GM19193 (cell line): ENCODE measurements around the gene BEAN1.

Experiments
- POLR2A ChIP-seq: IDR thresholded peaks from 4 replicates; pipeline ENCODE4 v1.6.1; 2011; ENCODE audit not compliant: insufficient read depth, insufficient read length; ENCODE audit errors: extremely low read depth

BEAN1 gene

DNA sequence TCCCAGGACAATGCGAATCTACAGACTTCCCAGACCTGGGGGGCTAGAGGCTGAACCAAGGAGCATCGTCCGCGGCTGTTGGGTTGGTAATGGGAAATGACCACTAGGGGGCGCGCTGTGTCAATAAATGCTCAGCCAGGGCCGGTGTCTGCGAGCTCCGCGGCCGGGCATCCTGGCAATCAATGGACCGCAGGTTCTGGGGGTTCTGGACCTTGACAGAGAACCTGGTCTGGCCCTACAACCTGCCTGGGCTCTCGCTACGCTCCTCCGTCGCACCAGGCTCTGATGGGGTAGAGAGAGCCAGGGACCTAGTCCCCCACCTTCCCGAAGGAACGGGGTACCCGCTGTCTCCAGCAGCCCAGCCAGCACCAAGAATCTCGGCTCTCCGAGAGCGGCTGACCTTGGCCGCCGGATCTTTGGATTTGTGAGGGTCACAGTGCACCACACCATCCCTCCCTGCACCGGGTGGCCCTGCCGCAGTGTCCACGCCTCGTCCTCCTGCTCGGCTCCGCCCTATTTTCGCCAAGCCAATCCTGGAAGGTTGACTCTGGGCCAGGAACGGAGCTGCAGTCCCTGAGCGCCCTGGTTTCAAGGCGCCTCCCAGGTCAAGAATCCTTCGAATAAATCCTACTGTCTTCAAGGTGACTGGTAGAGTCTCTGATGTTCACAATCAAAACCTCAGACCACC is 20.4 kb upstream of the BEAN1 start:
- TF ChIP-seq POLR2A, result no peak

DNA sequence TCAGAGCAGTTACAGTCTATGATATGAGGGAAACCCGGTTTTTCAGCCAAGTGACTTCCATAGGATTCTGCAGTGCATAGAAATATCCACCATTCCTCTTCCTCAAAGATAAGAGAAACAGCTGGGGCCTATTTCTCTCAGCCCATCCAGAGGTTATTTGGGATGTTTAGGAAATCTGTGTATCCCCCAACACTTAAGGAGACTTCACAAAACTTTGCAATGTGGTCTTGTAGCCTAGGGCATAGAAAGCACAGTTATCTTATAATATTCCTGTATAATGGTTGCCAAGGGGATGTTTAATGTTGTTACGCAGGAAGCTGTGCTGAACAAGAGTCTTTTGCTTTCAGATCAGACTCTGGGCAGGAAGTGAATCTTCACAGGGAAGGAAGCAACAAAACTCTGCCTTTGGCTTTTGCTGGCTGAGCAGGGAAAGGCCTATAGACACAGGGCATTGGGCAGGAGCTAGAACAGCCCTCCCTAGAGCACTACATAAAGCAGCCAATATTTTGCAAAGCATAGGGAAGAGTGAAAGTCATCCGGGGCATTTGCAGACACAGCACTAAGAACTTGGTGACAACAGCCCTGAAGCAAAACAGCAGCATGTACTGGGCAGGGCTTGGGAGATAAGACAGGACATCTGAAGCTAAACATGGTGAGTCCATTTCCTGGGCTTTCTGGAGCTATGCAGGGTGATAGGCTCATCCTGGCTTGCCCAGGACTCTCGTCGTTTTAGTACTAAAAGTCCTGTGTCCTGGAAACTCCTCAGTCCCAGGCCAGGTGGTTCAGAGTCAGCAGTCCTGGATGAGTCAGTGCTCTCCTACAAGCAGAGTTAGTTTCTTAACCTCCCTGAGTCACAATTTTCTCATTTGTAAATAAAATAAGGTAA is 18.7 kb upstream of the BEAN1 start:
- TF ChIP-seq POLR2A, result no peak

DNA sequence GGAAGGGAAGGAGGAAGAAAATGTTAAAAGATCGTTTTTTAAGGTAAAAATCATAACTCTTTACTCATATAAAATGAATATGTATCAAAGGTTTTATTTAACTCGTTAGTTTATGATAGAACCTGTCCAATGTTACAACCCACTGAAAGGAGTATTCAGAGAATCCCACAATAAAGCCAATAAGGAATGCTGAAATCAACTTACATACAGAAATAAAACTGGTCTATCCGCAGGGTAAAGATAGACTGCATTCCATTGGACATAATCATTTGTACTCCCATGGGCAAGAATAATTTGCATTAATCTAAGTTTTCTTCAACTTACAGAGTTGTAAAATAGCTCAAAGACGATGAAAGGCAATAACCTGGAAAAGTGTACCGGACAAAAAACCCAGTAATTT is 17.9 kb upstream of the BEAN1 start:
- no peak for TF ChIP-seq POLR2A

DNA sequence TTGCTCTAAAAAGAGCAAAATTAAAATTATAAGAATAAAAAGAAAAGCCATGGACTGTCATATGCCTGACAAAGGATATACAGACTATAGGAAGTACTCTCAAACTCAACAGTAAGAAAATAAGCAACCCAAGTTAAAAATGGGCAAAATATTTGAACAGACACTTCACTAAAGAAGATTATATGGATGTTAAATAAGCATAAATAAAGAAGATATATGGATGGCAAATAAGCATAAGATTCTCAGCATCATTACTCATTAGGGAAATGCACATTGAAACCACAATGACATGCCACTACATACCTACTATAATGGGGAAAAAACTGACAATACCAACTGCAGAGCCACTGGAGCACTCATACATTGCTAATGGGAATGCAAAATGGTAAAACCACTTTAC is 14.9 kb upstream of the BEAN1 start:
- TF ChIP-seq POLR2A, result no peak

DNA sequence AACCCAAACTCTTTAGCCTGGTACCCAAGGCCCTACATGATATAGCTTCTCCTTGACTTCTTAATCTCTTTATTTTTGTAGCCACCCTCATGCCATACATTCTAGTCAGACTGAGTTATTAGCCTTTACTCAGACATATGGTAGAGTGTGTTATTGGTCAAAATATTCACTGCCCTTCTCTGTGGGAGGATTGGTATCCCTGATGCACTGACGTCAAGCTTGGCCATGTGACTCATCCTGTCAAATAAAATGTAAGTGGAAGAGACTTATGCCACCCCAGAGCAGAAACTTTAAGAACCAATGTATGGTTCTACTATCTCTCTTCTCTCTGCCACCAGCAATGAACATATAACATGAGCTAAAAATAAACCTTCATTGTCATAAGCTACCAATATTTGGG is 12.2 kb upstream of the BEAN1 start:
- no peak for TF ChIP-seq POLR2A

DNA sequence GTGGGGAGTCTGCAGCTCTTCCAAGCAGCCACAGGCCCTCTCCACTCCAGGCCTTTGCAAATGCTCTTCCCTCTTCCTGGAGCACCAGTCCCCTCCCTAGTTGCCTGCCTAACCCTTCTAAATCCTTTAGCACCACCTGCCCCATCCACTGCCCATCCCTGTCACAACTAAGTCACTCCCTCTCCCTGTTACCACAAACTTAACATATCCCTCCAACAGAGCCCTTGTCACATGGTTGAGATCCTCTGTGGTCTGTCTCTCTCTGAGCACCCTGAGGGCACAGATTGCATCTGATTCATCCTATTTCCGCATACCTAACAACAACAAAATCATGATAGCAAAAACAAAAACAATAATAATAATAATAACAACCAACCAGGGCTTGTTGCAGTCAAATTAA is 11.0 kb upstream of the BEAN1 start:
- no peak for TF ChIP-seq POLR2A

DNA sequence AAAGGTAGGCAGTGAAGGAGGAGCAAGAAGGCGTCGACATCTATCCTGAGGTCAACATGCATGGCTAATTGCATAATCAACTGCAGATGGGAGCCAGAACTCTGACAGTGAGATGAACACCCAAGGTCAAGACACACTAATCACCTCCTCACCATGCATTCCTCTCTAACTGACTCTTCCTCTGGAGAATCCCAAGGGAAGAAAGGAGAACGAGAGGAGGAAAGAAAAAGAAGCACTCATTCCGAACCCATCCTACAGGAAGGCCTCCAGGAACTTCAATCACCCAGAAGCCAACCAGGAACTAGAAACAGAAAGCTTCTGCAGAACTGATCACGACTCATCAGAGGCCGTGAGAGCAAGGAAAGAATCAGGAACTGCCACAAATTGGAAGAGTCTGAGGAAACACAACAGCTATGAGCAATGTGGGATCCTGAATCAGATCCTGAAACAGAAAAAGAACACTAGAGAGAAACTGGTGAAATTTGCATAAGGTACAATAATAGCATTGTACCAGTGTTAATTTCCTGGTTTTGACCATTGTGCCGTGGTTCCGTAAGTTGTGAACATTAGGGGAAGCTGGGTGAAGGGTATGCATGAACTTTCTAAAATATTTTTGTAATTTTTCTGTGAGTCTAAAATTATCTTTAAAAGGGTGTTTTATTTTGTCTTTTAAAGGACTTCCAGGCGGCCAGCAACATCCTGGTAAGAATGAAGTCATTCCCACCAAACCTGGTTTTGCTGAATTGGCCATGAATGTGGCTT is 10.0 kb upstream of the BEAN1 start:
- TF ChIP-seq POLR2A, result no peak

DNA sequence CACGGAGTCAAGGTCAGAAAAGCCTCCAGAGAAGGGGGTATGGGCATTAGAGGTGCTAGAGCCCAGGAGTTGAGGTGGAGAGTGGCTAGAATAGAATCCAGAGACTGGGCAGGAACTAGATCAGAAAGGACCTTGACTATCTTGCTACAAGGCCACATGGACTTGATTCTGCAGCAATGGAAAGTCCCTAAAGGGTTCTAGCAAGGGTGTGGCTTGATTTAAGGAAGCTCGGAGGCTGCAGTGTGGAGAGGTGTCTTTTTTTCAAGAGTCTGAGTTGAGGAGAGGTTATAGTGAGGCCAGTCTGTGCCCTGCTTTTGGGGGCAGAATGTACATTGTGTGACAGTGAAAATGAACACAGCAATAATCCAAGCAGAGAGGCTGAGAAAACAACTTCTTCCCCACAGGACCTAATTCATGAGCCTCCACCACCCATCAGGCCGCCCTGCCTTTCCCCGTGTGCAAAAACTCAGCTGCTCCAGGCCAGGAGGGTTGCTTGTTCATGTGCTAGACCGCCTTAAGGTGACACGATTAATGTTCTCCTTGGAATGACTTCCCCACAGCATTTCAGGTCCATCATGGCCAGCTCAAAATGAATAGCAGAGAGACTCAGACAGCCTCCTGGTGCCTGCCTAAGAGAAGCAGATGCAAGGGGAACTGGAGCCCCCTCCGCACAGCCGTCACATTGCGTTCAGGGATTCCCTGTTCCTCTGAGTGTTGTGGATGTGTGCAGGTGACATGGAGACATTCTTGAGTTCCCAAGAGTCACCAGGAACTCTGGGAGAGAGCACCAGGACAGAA is 8.7 kb upstream of the BEAN1 start:
- TF ChIP-seq POLR2A, result no peak

DNA sequence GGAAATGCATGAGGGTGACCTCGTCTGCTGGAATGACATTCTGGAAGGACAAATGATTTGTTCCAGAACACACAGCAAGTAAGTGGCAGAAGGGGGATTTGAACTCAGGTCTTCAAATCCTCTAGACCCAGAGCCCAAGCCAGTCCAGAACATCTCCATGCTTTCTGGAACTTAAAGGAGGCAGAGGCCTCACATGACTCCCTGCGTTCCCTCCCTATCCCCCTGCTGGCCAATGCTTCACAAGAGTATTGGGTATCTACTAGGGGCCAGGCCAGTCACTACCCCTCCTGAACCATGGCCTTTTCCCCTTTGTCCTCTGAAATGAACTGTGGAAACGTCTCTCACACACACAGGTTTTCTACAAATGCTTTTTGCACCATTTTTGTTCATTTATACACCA is 7.6 kb upstream of the BEAN1 start:
- no peak for TF ChIP-seq POLR2A

DNA sequence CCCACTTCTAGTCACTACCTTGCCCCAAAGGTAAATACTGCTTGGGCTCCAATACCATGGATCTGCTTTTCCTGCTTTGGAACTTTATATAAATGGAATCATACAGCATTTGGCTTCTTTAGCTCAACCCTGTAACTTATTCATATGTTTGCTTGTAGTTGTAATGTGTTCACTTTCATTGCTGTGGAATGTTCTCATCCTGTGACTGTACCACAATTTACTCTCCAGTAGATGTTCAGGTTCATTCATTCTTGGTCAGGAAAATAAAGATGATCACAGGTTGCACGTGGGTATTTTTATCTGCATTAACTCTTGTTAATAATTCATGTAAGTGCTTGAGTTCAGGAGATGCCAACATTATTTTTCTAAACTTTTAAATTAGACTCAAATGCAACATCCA is 6.7 kb upstream of the BEAN1 start:
- no peak for TF ChIP-seq POLR2A

DNA sequence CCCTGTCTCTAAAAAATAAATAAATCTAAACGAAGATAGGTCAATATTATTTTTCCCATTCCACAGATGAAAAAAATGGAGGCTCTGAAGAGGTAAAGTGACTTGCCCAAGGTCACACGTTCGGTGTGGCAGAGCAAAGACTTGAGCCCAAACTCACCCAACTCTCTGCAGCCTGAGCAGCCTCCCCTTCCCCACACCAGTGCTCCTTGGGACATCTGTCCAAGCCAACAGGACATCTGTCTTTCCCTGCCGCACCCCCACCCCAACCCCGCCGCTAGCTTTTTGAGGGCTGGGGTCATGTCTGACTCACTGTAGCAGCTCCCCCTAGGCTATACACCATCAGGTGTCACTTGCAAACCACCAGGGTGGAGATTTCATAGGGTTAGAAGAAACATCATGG is 5.2 kb upstream of the BEAN1 start:
- TF ChIP-seq POLR2A, result no peak

DNA sequence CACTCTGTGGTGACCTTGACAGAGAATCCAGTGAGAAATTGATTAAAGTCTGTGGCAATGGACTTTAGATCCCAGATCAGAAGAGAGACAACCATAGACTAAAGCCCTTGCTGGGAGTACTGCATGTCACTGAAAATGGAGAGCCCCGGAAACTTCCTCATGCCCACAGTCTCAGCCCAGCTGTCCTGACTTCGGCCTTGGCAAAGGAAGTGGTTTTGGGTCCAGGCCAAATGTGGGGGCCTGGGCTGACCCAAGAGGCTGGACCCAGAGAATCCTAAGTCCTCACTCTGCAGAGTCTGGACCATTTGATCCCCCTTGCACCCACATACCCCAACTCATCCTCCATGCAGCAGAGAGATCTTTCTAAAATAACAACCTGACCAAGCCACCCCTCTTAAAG is 4.7 kb upstream of the BEAN1 start:
- no peak for TF ChIP-seq POLR2A

DNA sequence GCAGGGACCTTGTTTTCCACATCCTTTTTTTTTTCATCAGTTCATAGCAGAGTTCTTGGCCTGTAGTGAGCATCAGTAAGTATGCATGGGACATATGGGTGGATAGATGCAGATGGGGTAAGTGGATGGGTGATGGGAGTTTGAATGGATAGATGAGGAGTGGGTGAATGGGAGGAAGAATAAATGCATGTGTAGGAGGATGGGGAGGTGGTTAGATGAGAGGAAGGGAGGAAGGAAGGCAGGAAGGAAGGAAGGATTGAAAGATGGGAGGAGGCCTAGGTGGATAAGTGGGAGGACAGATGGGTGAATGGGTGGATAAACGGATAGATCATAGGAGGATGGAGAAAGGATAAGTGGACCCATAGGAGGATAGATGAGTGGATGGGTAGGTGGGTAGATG is 3.9 kb upstream of the BEAN1 start:
- no peak for TF ChIP-seq POLR2A

DNA sequence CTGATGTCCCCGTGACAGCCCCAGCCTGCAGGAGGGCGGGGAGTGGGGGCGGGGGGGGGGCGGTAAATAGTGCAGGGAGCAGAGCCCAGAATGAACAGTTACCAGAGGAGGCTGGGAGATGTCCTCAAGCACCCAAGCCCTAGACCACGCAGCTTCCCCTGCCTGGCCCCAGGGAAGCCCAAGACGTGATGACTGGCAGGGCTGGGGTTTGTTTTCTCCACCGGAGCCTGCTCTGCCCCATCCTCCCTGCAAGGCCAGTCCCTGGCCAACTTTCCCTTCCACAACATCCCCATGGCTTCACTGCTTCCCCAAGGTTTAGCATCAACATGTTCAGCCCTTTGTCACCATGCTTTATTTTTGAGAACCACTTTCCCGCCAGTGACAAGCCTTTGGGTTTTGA is 1.4 kb upstream of the BEAN1 start:
- TF ChIP-seq POLR2A, result no peak
